Loucy (cell line): Measurements from ENCODE around the gene CAPN2.

Experiments used
- H2AFZ ChIP-seq: fragments of 200-600 bp; sonication (generic); 2 replicates; pipeline ENCODE4 v1.6.0; 2016; ENCODE audit warnings: antibody characterized with exemption, mild to moderate bottlenecking, low read length, moderate library complexity
- H3F3A ChIP-seq: fragments of 200-600 bp; 2 replicates; pipeline ENCODE4 v1.6.0; 2016; ENCODE audit warnings: antibody characterized with exemption, low read depth, mild to moderate bottlenecking
- H3K27me3 ChIP-seq: fragments of 200-600 bp; sonication (generic); 2 replicates; pipeline ENCODE4 v1.6.1; 2014; ENCODE audit warnings: low read length, mild to moderate bottlenecking; ENCODE audit not compliant: insufficient read depth, poor library complexity, severe bottlenecking
- H3K36me3 ChIP-seq: fragments of 200-600 bp; sonication (generic); 2 replicates; pipeline ENCODE4 v1.6.1; 2016; ENCODE audit warnings: low read length; ENCODE audit not compliant: insufficient read depth
- H3K4me1 ChIP-seq: fragments of 200-600 bp; sonication (generic); 2 replicates; pipeline ENCODE4 v1.5.1; 2014; ENCODE audit warnings: low read length, mild to moderate bottlenecking; ENCODE audit not compliant: insufficient read depth, poor library complexity, severe bottlenecking
- H3K4me2 ChIP-seq: fragments of 200-600 bp; sonication (generic); 2 replicates; pipeline ENCODE4 v1.6.0; 2014; ENCODE audit warnings: antibody characterized with exemption, low read length, low read depth, mild to moderate bottlenecking; ENCODE audit not compliant: poor library complexity, severe bottlenecking
- H3K4me3 ChIP-seq: fragments of 200-600 bp; sonication (generic); 2 replicates; pipeline ENCODE4 v1.5.1; 2014; ENCODE audit warnings: low read length, mild to moderate bottlenecking, mixed read lengths; ENCODE audit not compliant: poor library complexity, severe bottlenecking
- H3K79me2 ChIP-seq: fragments of 200-600 bp; sonication (generic); 2 replicates; pipeline ENCODE4 v1.6.1; 2014; ENCODE audit warnings: low read length; ENCODE audit not compliant: insufficient read depth
- H3K9ac ChIP-seq: fragments of 200-600 bp; sonication (generic); 2 replicates; pipeline ENCODE4 v1.6.0; 2014; ENCODE audit warnings: mild to moderate bottlenecking, low read depth, low read length, moderate library complexity; ENCODE audit not compliant: poor library complexity, severe bottlenecking
- H3K9me2 ChIP-seq: fragments of 200-600 bp; sonication (generic); replicated peaks from 2 replicates; pipeline ENCODE4 v1.6.1; 2016; ENCODE audit warnings: low read depth, low read length, mixed read lengths
- H3K9me3 ChIP-seq: fragments of 200-600 bp; sonication (generic); 2 replicates; pipeline ENCODE4 v1.6.1; 2014; ENCODE audit warnings: mild to moderate bottlenecking, antibody characterized with exemption, low read length, low read depth; ENCODE audit not compliant: insufficient read depth
- H4K20me1 ChIP-seq: fragments of 200-600 bp; sonication (generic); 2 replicates; pipeline ENCODE4 v1.6.0; 2014; ENCODE audit warnings: antibody characterized with exemption, low read length, mild to moderate bottlenecking; ENCODE audit not compliant: insufficient read depth, poor library complexity, severe bottlenecking
- CTCF ChIP-seq: fragments of 200-600 bp; sonication (generic); conservative IDR thresholded peaks from 2 replicates; pipeline ENCODE4 v1.5.1; 2014; ENCODE audit warnings: mild to moderate bottlenecking, antibody characterized with exemption, low read length
- EZH2phosphoT487 ChIP-seq: fragments of 200-600 bp; IDR thresholded peaks from 2 replicates; pipeline ENCODE4 v1.6.1; 2018; ENCODE audit warnings: antibody characterized with exemption, mild to moderate bottlenecking, moderate library complexity, borderline replicate concordance

CAPN2 gene

GRCh38 chr1:223819730-223820514 is 107.6 kb downstream of the CAPN2 start:
- Histone ChIP-seq H3K4me3 (no peak overlapping the region), H3K9me3 (no peaks in the 10 kb centered on the region), H3K4me2 (no peak overlapping the region), H3K9me2 (no peaks in the 10 kb centered on the region), H3K9ac (no peak overlapping the region), H3K79me2 (peaks cover 66% of the 10 kb centered on the region), H4K20me1 (peaks cover 10% of the 10 kb centered on the region), H2AFZ (no peak overlapping the region), H3K27me3 (no peaks in the 10 kb centered on the region), H3K36me3 (peaks cover 32% of the 10 kb centered on the region; the same call in 1 of the 2 replicates), H3F3A (no peaks in the 10 kb centered on the region), H3K4me1 (peaks cover under 1% of the 10 kb centered on the region)
- TF ChIP-seq CTCF = no peak
- TF ChIP-seq EZH2phosphoT487 = no peak

GRCh38 chr1:223820515-223820858 is 108.1 kb downstream of the CAPN2 start:
- Histone ChIP-seq H3F3A (no peaks in the 10 kb centered on the region), H3K4me2 (no peak overlapping the region), H3K79me2 (peaks cover 66% of the 10 kb centered on the region), H2AFZ (no peak overlapping the region), H3K27me3 (no peaks in the 10 kb centered on the region), H3K36me3 (peaks cover 32% of the 10 kb centered on the region; the same call in 1 of the 2 replicates), H3K4me3 (no peak overlapping the region), H3K4me1 (peaks cover 6% of the 10 kb centered on the region), H4K20me1 (peaks cover 15% of the 10 kb centered on the region), H3K9me3 (no peaks in the 10 kb centered on the region), H3K9me2 (no peaks in the 10 kb centered on the region), H3K9ac (no peak overlapping the region)
- no peak for TF ChIP-seq CTCF
- TF ChIP-seq EZH2phosphoT487 = no peak

- peaks cover 27% of the 10 kb centered on the region; the same call in 1 of the 2 replicates for H3K36me3 ChIP-seq
- H2AFZ ChIP-seq = no peak overlapping the region
- no peaks in the 10 kb centered on the region for H3K9me2 ChIP-seq
- H4K20me1 ChIP-seq = peaks cover 15% of the 10 kb centered on the region
- H3K9me3 ChIP-seq = no peaks in the 10 kb centered on the region
- no peak overlapping the region for H3K4me3 ChIP-seq
- no peak for TF ChIP-seq CTCF
- no peak for TF ChIP-seq EZH2phosphoT487
- H3F3A ChIP-seq = no peaks in the 10 kb centered on the region
- H3K79me2 ChIP-seq = peaks cover 68% of the 10 kb centered on the region
- no peak overlapping the region for H3K9ac ChIP-seq
- H3K4me1 ChIP-seq = peaks cover 11% of the 10 kb centered on the region
- no peak overlapping the region for H3K4me2 ChIP-seq
- no peaks in the 10 kb centered on the region for H3K27me3 ChIP-seq
Measured at GRCh38 chr1:223820971-223821370, 108.6 kb downstream of the CAPN2 start.
